NCI-H1048 (cell line): ENCODE results near the gene TNFAIP3.
"Not testable (repeated sequence)": the region's sequence is repeated elsewhere in the genome, so short reads cannot be mapped to it uniquely, and the experiment has no call there.

Experiments used
- DNase-seq: peaks from one replicate; lab custom pipeline; 2025; lab: John Stamatoyannopoulos, UW

The TNFAIP3 gene

GRCh38 chr6:137878486-137879285 lies 11.6 kb downstream of the TNFAIP3 start:
- DNase-seq: no peak

DNA sequence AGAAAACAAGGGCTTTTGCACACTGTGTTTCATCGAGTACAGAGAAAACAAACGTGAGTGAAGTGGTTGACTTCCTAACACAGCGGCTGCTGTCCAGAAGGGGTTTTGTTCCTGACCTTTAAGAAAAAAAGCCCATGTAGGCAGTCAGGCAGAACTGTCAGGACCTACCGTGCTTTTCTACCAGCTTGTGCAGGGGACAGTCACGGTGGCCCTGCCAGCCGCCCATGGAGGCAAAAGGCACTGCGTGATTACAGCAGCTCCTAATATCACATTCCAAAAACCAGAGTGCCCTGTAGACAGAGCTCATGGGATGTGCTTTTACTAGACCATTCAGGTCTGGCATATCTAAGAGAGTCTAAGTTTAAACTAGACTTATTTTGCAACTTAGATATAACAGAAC lies 12.2 kb downstream of the TNFAIP3 start:
- DNase-seq: no peak

- DNase-seq: no peak
Observed at GRCh38 chr6:137879885-137880745, 13.1 kb downstream of the TNFAIP3 start.

GRCh38 chr6:137880746-137881521 lies 13.9 kb downstream of the TNFAIP3 start:
- no peak for DNase-seq

- DNase-seq: no peak
Observed at GRCh38 chr6:137881522-137881886, 14.4 kb downstream of the TNFAIP3 start.

GRCh38 chr6:137882225-137882961 lies 15.3 kb downstream of the TNFAIP3 start:
- DNase-seq: no peak

- no peak for DNase-seq
Observed at GRCh38 chr6:137883400-137884148, 16.5 kb downstream of the TNFAIP3 start.

- no peak for DNase-seq
Observed at GRCh38 chr6:137884149-137884909, 17.3 kb downstream of the TNFAIP3 start.

GRCh38 chr6:137884910-137885229 lies 17.8 kb downstream of the TNFAIP3 start:
- DNase-seq: not testable (repeated sequence)

- not testable (repeated sequence) for DNase-seq
Observed at GRCh38 chr6:137886226-137886625, 19.2 kb downstream of the TNFAIP3 start.

- DNase-seq: no peak
Observed at GRCh38 chr6:137890983-137891537, 24.0 kb downstream of the TNFAIP3 start.

DNA sequence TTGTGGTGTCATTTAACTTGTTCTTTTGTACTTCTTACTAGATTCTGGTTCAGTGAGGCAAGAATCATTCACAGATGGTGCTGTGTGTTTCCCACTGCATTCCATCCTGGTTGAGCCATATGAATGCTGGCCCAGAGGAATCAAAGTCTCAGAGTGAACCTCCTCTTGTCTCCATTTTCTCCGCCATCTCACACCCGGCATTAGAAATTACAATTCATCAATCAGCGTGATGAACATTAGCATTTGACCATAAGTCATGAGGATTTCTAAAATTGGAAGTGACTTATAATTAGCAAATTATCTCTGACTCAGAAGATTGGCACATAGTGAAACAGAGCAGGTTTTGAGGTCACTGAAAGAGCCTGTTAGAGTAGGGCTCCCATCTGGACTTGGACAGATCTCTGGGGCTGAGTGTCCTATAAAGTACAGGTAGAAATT lies 25.2 kb downstream of the TNFAIP3 start:
- no peak for DNase-seq

DNA sequence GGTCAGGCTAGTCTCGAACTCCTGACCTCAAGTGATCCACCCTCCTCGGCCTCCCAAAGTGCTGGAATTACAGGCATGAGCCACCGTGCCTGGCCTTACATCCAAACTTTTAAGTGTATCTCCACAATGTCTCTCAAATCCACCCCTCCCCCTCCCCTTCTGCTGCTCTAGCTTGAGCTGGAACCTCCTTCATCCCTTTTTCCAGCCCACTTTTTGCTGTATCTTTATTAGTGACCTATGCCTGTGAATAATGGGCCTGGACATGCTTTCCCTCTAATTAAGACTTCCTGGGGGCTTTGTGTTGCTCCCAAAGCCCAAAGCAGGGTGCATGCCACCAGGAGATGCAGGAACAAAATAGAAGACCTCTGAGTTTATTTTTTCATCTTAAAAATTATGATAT lies 26.1 kb downstream of the TNFAIP3 start:
- DNase-seq: no peak

DNA sequence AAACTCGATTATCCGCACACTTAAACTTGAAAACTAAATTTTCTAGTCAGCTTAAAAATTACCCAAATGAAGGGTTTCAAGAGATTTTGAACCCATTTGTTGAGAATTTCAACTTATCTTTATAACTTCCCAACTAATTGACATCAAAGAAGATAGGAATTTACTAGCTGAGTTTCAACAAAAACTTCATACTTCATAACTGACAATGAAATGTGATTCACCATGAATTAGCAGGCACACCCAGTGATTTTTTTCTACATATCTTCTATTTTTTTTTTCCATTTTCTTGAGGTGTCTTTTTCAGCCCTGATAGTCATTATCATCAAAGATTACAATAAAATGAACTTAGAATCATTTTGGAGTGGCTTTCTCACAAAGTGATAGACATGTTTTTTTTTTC lies 26.7 kb downstream of the TNFAIP3 start:
- DNase-seq: no peak

- DNase-seq: not testable (repeated sequence)
Observed at GRCh38 chr6:137894378-137894777, 27.3 kb downstream of the TNFAIP3 start.

DNA sequence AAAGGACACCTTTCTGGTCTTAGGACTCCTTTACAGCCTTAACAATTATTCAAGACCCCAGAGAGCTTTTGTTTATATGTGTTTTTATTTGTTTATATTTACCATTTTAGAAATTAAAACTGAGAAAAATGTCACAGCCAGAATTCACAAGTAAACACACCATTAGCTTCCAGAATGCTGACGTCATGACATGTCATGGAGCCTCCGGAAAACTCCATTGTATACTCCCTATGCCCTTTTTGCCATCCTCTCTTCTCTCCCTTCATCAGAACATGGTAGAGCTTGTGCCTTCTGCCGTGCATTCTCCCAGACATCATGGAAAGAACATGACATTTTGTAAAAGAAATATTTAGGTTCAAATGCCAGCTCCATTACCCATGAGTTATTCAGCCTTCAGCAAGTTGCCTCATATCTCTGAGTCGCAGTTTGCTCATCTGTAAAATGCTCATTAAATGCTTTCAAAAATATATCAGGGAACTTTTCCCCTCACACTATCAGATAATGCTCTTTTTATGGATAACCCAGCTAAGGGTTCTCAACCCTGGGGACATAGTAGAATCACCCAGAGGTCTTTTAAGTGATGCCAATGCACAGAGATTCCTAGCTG lies 27.8 kb downstream of the TNFAIP3 start:
- no peak for DNase-seq

GRCh38 chr6:137896647-137897046 lies 29.6 kb downstream of the TNFAIP3 start:
- no peak for DNase-seq

GRCh38 chr6:137900815-137901214 lies 33.8 kb downstream of the TNFAIP3 start:
- no peak for DNase-seq

- DNase-seq: no peak
Observed at GRCh38 chr6:137901454-137901853, 34.4 kb downstream of the TNFAIP3 start.

DNA sequence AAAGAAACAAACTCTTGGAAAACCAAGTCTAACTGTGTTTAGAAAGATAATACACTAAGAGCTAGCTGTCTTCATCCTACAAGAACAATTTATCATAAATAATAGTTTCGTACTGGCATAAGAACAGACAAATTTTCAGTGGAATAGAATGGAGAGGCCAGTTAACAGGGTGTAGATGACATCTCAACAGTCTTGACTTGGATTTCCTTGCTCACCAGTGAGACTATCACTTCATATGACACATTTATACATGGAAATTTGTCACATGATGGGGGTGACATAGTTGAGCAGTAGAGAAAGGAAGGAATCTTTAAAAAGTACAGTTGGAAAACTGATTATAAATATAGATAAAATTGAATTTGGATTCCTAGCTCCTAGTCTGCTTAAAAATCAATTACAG lies 35.6 kb downstream of the TNFAIP3 start:
- DNase-seq: no peak
